Left kidney (tissue), 2 donors: ENCODE data around the gene MACF1. TPM values are rescaled to one million over a fixed set of nuclear protein-coding genes. Genes with fewer than 3 reads are reported as not detected.
"Not testable (repeated sequence)": the region's sequence is repeated elsewhere in the genome, so short reads cannot be mapped to it uniquely, and the experiment has no call there.

Experiments
- DNase-seq: peaks from one replicate; pipeline ENCODE4 v3.0.0-alpha.2; 2013
- polyA plus RNA-seq: library from polyadenylated mRNA; unstranded; fragments of 120-200 nt; gene quantifications from one replicate; pipeline ENCODE4 v1.2.1, GENCODE V29; 2013; ENCODE audit not compliant: insufficient read length

MACF1 gene
- polyA plus RNA-seq, 1 donor: 327 TPM

DNA sequence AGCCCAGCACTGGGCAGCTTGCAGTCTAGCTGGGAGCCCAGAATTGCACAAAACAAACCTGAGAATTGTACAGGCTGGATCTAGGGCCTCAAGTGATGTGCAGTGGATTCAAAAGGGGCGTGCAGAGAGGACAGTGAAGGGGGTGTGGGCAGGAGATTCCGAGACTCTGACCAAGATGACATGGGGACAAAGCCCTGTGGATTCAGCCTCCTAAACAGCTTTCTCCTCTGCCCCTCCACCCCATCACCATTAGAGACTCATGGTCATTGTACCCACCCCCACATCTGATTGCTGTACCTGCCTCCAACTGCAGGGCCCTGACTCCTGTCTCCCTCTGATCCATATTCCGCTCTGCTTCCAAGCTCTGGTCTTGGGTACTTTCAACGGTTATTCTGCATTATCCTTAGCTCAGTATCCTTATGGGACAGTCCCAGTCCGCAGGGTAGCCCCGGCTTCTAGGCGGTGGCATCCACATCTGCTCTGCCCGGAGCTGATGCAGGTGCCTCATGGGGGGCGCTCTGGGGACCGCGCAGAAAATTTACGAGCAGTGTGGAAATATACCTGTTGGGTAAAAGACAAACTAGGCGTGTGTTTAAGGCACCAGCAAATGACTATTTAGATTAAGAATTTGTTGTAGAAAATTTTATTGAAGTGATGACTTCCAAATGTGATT, 285.2 kb downstream of the MACF1 start:
- DNase-seq: no peak

DNA sequence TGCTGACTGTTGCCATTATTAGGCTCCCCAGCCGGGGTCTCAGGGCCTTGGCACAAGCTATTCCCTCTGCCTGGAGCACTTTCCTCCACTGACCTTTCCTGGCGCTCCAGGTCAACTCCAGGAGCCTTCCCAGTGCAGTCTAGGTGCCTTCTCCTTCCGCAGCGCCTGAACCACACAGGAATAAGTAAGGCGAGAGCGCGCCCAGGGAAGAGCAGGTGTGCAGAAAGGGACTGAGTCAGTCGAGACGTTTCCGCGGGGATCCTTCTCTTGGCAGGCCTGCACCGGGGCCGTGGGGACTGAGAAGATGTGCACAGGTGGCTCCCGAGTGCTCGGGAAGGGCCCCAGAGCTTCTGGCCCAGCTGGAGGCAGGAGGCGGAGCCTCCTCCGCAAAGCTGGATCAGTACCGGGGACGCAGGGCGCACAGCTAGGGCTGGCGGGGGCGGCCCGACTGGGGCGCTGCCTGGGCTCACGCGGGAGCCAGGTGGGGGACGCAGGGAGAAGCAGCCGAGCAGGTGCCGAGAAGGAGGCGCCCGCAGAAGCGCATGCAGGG, 286.2 kb downstream of the MACF1 start:
- DNase-seq: no peak

DNA sequence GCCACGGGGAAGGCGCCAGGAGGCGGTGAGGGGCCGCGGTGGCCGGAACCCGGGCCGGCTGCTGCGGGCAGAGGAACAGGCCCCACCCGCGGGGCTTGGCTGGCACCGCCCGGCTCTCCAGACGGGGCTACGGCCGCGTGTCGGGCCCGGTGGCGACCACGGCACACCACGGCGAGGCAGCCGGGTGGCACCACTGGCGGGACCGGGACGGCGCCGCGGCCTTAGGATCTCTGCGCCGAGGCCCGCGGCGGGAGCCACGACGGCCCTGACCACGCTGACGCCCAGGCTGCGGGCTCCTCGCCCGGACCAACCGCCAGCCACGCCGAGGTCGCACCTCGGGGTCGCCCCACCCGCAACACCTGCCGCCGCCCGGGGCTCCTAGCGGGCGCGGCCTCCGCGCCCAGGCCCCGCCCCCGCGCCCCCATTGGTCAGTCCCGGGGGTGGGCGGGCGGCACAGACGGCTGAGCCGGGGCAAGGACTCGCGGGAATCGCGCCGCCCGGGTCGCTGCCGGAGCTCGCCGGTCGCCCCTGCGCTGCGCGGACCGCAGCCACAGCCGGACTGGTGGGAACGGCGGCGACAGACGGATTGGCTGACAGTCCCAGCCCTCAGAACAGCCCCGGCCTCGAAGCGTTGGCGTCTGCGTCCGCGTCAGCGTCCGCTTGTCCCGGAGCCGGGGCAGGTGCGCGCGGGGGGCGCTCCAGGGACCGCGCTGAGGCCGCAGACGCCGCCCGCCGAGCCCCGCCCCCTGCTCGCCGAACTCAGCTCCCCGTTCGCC, 286.8 kb downstream of the MACF1 start, which contains the start of gene BMP8A:
Gene BMP8A (plus strand): TSS at position 491 of the 776 bp plus-strand sequence. CDS start 356 bp downstream, outside the sequence.
- DNase-seq: no peak

DNA sequence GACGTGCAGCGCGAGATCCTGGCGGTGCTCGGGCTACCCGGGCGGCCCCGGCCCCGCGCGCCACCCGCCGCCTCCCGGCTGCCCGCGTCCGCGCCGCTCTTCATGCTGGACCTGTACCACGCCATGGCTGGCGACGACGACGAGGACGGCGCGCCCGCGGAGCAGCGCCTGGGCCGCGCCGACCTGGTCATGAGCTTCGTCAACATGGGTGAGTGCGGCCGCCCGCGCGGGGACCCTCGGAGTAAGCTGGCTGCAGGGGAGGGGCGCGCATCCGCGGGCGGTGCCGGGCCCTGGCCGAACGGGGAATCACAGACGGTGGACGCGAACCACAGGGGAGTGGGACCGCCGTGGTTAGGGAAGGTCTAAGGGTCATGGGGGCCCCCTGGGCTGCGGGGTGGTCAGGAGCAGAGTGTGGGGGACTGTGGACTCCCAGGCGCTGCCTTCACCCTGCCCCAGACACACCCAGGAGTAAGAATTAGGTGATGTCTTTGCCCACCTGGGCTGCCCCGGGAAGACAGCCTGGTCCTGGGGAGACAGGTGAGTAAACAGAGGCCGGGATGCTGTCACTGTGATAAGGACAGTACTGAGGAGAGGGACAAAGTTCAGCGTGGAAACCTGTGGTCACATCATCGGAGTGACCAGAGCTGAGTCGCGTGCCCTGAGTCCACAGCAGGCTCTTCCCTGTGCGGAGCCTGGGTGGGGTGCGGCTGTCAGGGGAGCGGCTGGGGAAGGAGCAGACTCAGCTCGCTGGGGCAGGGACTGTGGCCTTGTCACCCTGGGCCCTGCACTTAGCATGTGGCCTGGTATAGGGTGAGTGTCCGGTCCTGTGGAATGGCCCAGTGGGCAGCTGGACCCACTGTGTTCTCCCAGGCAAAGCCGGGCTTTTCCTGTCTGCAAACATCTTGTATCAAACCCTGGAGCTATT, 287.9 kb downstream of the MACF1 start:
- not testable (repeated sequence) for DNase-seq

DNA sequence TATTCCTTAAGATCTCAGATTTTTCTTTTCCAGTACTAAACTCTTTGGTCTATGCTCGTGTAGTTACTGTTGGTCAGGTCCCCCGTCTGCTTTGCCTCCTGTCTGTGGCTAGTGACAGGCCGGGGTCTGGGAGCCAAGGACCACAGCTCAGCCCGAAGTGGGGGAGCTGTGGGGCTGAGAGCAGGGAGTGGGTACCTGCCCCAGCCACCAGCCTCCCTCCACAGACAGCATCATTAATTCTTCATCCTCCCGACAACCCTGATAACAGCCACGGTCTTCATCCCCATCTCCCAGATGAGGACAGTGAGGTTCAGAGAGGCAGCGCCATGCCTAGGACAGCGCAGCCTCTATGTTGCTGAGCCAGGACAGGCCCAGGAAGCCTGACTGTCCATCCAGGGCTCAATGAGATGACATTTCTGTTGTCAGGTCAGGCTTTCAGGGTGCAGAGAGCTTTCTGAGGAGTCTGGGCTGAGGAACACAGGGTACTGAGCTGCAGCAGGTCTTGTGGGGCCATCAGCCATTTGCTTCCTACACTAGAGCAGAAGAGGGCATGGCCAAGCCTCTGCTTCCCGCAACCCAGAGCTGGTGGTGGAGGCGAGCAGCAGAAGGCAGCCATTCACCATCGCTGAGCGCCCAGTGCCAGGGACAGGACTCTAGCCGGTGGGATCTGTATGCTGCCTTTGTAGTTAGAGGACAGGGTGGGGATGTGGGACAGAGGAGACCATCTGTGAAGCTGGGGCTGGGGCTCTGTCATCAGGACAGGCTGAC, 288.7 kb downstream of the MACF1 start:
- not testable (repeated sequence) for DNase-seq

DNA sequence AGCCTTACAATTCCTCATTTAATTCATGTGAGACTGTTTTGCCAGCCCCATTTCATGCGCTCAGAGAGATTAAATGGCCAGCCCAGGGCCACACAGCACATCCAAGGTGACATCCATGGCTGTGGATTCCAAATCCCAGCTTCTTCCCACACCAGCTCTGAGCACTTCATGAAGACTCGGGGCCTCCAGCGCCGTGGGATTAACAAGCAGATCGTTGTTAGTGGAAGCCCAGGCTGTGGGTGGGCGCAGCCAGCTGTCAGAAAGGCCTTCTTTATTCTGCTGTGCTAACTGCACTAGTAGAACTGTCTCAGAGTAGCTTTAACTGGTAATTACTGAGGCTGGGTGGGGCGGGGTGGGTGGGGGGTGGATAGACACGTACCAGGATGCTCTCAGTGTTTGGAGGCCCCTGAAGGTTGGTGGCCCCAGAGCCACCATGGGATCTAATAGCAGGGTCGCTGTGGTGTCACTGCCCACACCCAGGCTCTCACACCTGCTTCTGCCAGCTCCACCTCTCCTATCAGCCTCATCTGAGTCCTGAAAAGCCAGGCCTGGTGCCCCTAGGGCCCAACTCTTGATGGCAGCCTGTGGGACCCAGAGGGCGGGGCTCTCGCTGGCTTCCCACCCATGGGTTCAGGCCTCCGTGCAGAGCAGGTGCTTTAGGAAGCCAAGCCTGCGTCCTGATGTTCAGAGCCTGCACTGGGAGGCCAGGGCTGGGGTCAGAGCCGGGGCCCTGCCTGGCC, 290.3 kb downstream of the MACF1 start:
- no peak for DNase-seq

DNA sequence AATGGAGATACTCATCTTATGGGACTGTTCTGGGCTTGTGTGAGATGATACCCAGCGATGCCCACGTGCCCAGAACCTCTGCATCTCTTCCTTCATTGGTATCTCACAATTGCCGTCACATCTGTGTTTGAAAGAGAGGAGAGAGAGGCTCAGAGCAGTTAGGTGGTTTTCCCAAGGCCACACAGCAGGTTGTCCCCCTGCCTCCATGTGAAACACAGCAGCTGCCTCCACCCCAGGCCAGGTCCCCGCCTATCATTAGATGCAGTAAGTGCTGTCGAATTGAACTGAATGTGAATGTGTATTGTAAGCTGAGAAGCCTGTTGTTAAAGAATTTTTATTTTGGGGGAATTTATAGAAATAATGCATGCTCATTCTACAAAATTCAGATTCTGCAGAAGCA, 292.0 kb downstream of the MACF1 start:
- DNase-seq: not testable (repeated sequence)

DNA sequence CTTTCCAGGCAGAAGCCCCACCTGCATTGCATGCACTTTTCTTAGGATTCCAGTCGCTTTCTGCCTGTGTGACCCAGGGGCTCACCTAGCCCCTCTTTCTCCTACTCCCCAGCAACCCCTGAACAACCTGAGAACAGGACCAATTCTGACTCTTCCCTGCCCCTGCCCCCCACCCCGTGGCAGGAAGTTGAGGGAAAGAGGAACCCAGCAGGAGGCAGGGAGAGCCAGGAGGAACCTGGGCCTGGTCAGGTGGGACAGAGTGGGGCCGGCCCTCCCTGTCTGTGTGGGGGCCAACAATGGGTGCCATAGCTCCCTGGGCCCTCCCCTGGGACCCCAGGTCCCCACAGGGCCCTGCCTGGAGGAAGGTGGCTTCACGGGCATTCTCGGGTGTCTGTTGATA, 293.1 kb downstream of the MACF1 start:
- no peak for DNase-seq

DNA sequence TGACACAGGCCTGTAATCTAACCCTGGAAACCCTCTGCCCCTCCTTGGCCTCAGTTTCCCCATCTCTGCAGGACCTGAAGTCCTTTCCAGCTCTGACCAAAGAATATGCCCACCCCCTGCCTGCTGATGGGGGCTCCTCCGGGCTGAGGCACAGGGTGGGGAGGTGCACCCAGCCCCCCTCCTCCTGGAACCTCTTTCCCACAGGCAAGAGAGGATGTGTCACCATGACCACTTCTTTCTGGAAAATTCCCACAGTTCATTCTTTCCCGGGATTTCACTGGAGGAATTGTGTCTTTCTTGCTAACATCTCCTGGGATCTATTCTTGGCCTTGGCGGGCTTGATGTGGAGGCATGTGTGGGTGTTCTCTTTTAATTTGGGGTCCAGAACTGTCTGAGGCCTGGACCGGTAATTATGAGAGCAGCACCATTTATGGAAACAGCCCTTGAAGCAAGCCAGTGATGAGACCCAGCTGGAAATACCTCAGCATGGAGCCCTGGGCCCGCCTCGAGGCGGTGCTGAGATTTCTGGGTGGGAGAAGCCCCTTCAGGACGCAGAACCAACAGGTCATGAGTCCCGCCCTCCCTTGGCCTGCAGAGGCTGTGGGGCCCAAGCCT, 293.7 kb downstream of the MACF1 start:
- not testable (repeated sequence) for DNase-seq

DNA sequence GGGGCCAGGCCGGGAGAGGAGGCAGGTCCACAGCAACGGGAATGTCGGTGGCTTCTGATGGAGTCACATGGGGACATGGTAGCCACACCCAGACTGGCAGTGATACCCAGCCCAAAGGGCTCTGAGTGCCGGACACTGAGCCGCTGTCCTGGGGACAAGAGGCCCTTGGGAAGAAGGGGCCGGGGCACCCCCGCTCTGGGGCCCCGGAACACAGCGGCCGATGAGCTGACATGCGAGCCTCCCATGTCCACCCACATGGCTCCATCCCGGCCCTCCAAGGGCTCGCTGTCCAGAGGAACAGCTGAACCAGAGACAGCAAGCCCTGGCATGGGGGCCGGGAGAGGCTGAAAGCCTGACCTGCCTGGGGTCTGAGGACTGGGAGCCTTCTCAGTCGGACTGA, 294.3 kb downstream of the MACF1 start:
- not testable (repeated sequence) for DNase-seq

DNA sequence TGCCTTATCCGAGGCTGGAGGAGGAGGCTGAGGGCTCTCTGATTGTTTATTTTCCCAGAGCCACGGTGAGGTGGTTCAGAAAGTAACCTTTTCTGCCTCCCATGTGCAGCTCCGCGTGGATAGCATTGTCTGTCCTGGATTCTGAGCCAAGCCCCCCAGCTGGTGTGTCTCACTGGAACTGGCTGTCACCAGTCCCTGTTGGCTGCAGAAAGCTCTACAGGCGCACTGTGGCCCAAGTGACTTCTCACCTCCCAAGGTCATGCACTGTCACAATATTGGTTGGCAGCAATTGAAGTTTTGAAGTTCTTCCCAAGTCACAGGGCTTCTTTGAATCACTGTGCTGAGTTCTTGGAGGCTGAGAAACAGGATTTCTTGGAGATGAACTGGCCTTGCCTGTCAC, 295.2 kb downstream of the MACF1 start:
- no peak for DNase-seq

DNA sequence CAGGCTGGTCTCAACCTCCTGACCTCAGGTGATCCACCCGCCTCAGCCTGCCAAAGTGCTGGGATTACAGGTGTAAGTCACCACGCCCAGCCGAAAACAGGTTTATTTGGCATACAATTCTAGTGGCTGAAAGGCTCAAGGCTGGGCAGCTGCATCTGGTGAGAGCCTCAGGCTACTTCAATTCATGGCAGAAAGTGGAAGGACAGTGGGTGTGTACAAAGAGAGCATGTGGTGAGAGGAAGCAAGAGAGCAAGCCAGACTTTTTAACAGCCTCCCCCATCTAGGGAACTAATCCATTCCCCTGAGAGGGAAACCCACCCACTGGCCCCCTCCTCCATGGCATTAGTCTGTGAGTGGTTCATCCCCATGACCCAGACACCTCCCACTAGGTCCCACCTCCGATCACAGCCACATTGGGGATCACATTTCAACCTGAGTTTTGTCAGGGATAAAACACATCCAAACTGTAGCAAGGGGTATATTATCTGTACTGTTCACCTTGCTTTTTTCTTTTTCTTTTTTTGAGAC, 296.4 kb downstream of the MACF1 start:
- no peak for DNase-seq

DNA sequence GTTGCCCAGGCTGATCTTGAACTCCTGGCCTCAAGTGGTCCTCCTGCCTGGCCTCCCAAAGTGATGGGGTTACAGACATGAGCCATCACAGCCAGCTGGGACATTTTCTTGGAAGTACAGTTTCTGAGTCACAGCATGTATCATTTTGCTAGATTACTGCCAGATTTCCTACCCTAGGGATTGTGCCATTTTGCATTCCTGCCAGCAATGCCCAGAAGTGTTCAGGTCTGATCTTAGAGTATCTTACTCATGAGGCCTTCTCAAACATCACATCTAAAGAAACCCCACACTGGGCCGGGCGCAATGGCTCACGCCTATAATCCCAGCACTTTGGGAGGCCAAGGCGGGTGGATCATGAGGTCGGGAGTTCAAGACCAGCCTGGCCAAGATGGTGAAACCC, 297.2 kb downstream of the MACF1 start:
- DNase-seq: no peak

DNA sequence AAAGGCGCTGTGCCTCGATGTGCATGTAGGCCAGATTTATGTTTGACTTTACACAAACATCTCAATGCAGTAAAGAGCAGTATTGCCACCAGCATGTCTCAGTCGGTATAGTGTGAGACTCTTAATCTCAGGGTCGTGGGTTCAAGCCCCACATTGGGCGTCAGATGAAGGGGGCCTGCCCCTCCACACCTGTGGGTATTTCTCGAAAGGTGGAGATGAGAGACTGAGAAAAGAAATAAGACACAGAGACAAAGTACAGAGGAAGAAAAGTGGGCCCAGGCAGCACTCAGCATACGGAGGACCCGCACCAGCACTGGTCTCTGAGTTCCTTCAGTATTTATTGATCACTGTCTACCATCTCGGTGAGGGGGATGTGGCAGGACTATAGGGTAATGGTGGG, 299.9 kb downstream of the MACF1 start:
- not testable (repeated sequence) for DNase-seq

DNA sequence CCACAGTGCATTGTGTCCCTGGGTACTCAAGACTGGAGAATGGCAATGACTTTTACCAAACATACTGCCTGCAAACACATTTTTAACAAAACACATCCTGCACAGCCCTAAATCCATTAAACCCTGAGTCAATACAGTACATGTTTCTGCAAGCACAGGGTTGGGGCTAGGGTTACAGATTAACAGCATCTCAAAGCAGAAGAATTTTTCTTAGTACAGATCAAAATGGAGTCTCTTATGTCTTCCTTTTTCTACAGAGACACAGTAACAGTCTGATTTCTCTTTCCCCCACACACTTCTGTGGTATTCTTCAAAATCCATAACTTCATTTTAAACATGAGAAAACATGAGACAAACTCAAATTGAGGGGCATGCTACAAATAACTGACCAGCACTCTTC, 300.8 kb downstream of the MACF1 start:
- DNase-seq: no peak

DNA sequence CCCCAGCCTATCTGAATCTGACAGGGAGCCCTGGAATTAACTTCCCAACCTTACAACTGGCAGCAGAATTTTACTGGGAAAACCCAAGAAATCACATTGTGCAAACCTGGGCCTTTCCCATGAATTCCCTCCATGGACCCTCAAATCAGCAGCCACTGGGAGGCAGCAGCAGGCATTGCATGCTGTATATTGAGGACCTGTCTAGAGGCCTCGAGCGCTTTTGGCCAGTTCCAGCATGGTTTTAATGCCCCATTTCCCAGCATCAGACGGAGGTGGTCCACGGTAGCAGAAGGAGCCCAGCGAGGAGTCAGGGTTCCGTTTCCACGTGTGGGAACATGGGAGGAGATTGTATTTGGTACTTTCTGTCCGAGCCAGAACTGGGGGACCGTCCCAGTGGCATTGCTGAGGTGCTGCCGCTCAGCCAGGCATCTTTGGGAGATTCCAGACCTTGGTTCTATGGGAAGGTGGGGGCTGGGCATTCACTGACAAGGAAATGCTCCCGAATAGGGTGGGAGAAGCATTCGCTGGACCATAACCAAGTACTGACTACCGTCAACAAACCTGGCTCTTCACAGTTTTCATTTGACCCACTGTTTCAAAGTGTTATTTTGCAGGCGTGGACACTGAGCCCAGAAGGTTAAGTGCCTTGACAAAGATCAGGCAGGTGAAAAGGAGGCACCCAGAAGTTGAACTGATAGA, 302.9 kb downstream of the MACF1 start:
- DNase-seq: no peak

DNA sequence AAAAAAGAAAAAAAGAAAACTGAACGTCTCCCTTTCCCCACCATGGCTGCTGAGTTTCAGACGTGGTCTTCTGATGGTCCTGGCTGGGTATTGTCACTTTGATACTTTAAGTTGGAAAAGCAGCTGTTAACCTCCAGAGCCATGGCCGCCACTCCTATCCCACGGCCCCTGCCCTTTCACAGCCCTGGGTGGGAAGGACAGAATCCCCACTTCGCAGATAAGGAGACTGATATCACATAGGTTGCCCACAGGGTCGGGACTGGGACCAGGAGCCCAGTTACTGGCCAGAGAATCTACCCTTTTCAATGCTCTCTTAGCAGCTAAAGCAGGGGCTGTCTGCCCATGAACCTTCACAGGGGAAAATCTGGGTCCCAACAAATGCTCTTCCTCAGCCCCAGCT, 303.8 kb downstream of the MACF1 start:
- DNase-seq: no peak

DNA sequence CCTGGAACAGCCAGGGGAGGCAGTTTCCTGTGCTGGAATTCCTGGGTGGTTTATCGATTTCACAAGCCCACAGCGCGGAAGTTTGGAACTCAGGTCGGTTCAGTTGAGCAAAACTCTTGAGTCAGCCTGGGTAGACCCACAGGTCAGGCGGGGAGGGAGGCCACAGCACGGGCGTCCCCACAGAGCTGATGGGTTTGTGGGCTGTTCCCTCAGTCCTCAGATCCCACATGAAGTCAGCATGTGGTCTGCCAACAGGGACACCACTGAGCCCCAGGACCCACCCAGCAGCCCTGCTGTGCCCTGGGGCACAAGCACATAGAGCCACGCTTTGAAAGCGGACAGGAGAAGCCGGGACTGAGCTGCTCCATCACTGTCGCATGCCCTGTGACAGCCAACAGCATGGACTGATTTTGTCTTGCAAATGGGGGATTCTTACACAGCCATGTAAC, 304.4 kb downstream of the MACF1 start:
- no peak for DNase-seq

DNA sequence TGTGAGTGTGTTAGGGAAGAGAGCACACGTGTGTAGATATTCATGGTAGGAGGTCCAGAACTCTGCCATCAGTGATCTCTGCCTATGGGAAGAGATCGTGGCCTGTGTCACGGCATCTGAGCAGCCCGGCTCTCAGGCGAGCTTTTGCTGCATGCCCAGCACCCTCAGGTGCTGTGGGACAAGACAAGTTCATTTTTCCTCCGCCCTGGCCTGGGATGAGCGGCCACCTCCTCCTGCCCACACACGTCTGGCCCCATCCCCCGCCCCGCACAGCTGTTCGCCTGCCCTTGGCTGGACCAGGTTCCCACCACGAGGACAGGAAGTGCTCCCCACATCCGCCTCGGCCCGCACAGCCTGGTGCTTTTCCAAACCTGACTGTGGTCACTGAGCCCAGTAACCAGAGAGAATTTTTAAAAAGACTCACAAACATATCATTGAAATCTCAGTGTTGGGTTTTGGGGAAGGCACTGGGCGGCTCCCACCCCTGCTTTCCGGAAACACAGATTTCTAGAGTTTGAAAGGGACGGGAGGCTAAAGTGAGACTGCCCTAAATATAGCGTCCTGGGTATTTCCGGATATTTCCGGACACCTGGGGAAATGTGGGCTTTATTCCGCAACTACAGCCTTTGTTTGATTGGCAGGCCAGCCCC, 305.0 kb downstream of the MACF1 start:
- DNase-seq: no peak
